B cell (primary cell): Measurements from ENCODE around the gene BTRC. TPM values are rescaled to one million over a fixed set of nuclear protein-coding genes. Genes with fewer than 3 reads are reported as not detected.

ENCODE experiments used
- ATAC-seq: fragments of 200-7000 bp; cut with Tn5 transposase; one replicate; pipeline ENCODE4 v1.10.0; 2021; ENCODE audit warnings: low read depth, mild to moderate bottlenecking, moderate number of reproducible peaks, moderate library complexity
- CTCF ChIA-PET: fragments of 350-600 bp; sonication (Branson Sonifier 250); formaldehyde crosslinking; loops from one replicate; lab custom pipeline; 2021; ENCODE audit warnings: antibody characterized with exemption, inconsistent platforms; lab: Charles Lee
- POLR2A ChIA-PET: fragments of 350-600 bp; sonication (Branson Sonifier 250); formaldehyde crosslinking; loops from one replicate; lab custom pipeline; 2021; ENCODE audit warnings: antibody characterized with exemption; lab: Charles Lee
- DNase-seq: peaks from one replicate; pipeline ENCODE4 v3.0.0; 2013
- H2AFZ ChIP-seq: 2 replicates; pipeline ENCODE4 v1.6.1; 2012; ENCODE audit warnings: mild to moderate bottlenecking, low read depth, low read length; ENCODE audit not compliant: insufficient read depth, poor library complexity, severe bottlenecking
- H3K27ac ChIP-seq, 2 donors: 1 replicate in 1 of 2; 2 replicates in 1 of 2; pipeline ENCODE4 v1.5.1; 2012 to 2013; ENCODE audit warnings: low read length in 2 of 2, mild to moderate bottlenecking in 2 of 2, moderate library complexity in 1 of 2
- H3K27me3 ChIP-seq, 4 experiments: fragments of 200-600 bp in 1 of 4; sonication (generic) in 1 of 4; replicated peaks in 1 of 4; 1 replicate in 2 of 4; 2 replicates in 2 of 4; pipeline versions ENCODE4 v1.6.1 to v1.7.0; 2013 to 2016; ENCODE audit warnings: low read length in 3 of 4, mild to moderate bottlenecking in 2 of 4, mixed read lengths in 1 of 4, moderate library complexity in 1 of 4; ENCODE audit not compliant: insufficient read depth in 4 of 4, control insufficient read depth in 3 of 4; ENCODE audit errors: control extremely low read depth in 1 of 4
- H3K36me3 ChIP-seq, 2 experiments: replicated peaks in 1 of 2; 1 replicate in 1 of 2; 2 replicates in 1 of 2; pipeline versions ENCODE4 v1.6.1 to v1.7.1; 2013; ENCODE audit warnings: low read length in 1 of 2; ENCODE audit not compliant: insufficient read depth in 2 of 2, control insufficient read depth in 1 of 2; ENCODE audit errors: control extremely low read depth in 1 of 2, extremely low read depth in 1 of 2
- H3K4me1 ChIP-seq, 2 donors: fragments of 200-600 bp in 1 of 2; sonication (generic) in 1 of 2; 1 replicate in 1 of 2; 2 replicates in 1 of 2; pipeline versions ENCODE4 v1.5.1 to v1.6.1; 2013 to 2017; ENCODE audit warnings: low read length in 2 of 2; ENCODE audit not compliant: control insufficient read depth in 2 of 2, insufficient read depth in 2 of 2
- H3K4me2 ChIP-seq: replicated peaks from 2 replicates; pipeline ENCODE3; 2012; ENCODE audit warnings: mild to moderate bottlenecking, low read depth, low read length; ENCODE audit not compliant: poor library complexity, severe bottlenecking
- H3K4me3 ChIP-seq, 5 experiments: fragments of 200-600 bp in 1 of 5; sonication (generic) in 1 of 5; 1 replicate in 3 of 5; 2 replicates in 2 of 5; pipeline versions ENCODE4 v1.5.1 to v1.7.0; 2011 to 2016; ENCODE audit warnings: low read length in 4 of 5, mild to moderate bottlenecking in 4 of 5, low read depth in 2 of 5, control low read depth in 1 of 5, moderate library complexity in 1 of 5; ENCODE audit not compliant: insufficient read depth in 1 of 5; ENCODE audit errors: control extremely low read depth in 1 of 5, extremely low read depth in 1 of 5
- H3K79me2 ChIP-seq: fragments of 200-600 bp; sonication (generic); one replicate; pipeline ENCODE4 v1.6.0; 2016; ENCODE audit warnings: low read length; ENCODE audit not compliant: control insufficient read depth, insufficient read depth
- H3K9ac ChIP-seq: fragments of 200-600 bp; sonication (generic); 2 replicates; pipeline ENCODE4 v1.6.1; 2017; ENCODE audit warnings: mild to moderate bottlenecking, low read length, moderate library complexity
- H3K9me3 ChIP-seq, 3 donors: one replicate each; pipeline versions ENCODE4 v1.6.1 to v1.7.1; 2013; ENCODE audit warnings: low read length in 2 of 3; ENCODE audit not compliant: control insufficient read depth in 2 of 3, insufficient read depth in 1 of 3; ENCODE audit errors: control extremely low read depth in 1 of 3
- H4K20me1 ChIP-seq: 2 replicates; pipeline ENCODE4 v1.6.0; 2012; ENCODE audit warnings: mild to moderate bottlenecking, low read length; ENCODE audit not compliant: insufficient read depth, control insufficient read depth, poor library complexity, severe bottlenecking
- H3K27ac Mint-ChIP-seq: one replicate; pipeline ENCODE4 v1.8.0; 2021; ENCODE audit warnings: mixed read lengths
- H3K27me3 Mint-ChIP-seq: one replicate; pipeline ENCODE4 v1.8.0; 2021; ENCODE audit warnings: mixed read lengths
- H3K4me1 Mint-ChIP-seq: one replicate; pipeline ENCODE4 v1.8.0; 2021; ENCODE audit warnings: mixed read lengths
- H3K4me3 Mint-ChIP-seq: one replicate; pipeline ENCODE4 v1.8.0; 2021; ENCODE audit warnings: mixed read lengths
- H3K9me3 Mint-ChIP-seq: one replicate; pipeline ENCODE4 v1.8.0; 2022; ENCODE audit warnings: mixed read lengths; ENCODE audit not compliant: insufficient read depth
- EZH2 ChIP-seq: IDR thresholded peaks from 2 replicates; pipeline ENCODE4 v1.6.1; 2012; ENCODE audit warnings: borderline replicate concordance, low read depth, mild to moderate bottlenecking, moderate library complexity, low read length; ENCODE audit not compliant: insufficient read depth, poor library complexity, severe bottlenecking
- WGBS: methylation state at CpG from one replicate; pipeline ENCODE4 v1.1.5; 2013; ENCODE audit warnings: missing lambda C conversion rate; ENCODE audit not compliant: insufficient coverage; 5-methylcytosine and 5-hydroxymethylcytosine counted together
- intact Hi-C: fragments of 100-400 bp; cut with micrococcal nuclease; formaldehyde crosslinking; loops from one replicate; pipeline ENCODE4 v1.10.0; 2022
- polyA plus RNA-seq: library from polyadenylated mRNA; depleted of rRNA; stranded (reverse); fragments of >200 nt; gene quantifications from 2 replicates; pipeline ENCODE4 v1.2.3, GENCODE V29; 2012
- total RNA-seq, 2 donors: library from RNA; stranded (reverse); fragments of 120-200 nt in 1 of 2; gene quantifications; 1 replicate in 1 of 2; 2 replicates in 1 of 2; pipeline versions ENCODE4 v1.2.3 to v1.2.4, GENCODE V29; 2013 to 2022
- TF ChIP-seq, protein P1 (sequence below): fragments of 200-600 bp; IDR thresholded peaks from one replicate; pipeline ENCODE4 v1.8.0; 2022; ENCODE audit warnings: antibody characterized with exemption, mild to moderate bottlenecking

BTRC gene
- total and polyA plus RNA-seq, 2 donors (not counting 1 experiment from before 2014, with no cell fraction given): 4.3 to 21.9 TPM

DNA sequence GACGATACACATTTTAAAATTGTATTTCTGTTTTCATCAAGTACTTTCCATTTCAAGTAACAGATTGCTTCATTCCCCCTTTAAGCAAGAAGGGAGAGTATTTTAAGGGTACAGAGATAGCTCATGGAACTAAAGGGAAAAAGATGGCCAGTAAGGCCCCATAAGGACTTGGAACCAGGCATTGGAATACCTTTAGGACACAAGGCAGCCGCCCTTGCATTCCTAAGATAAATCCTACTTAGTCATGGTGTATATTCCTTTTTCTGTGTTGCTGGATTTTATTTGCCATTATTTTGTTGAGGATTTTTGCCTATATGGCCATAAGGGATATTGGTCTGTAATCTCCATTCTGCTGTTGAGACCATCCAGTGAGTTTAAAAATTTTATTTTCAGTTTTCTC, 49.2 kb downstream of the BTRC start:
- no peaks in the 10 kb centered on the region for H3K9me3 ChIP-seq
- DNase-seq: no peak
- no peak overlapping the region for H3K9ac ChIP-seq
- ChIA-PET POLR2A (no interaction called here), CTCF (no interaction called here)
- no peak overlapping the region for H3K27ac Mint-ChIP-seq
- H3K27me3 Mint-ChIP-seq: no peaks in the 10 kb centered on the region
- peaks cover 38% of the 10 kb centered on the region for H3K79me2 ChIP-seq
- intact Hi-C loops: no loop called here
- H3K4me3 ChIP-seq: no peak overlapping the region
- H3K4me1 ChIP-seq: no peaks in the 10 kb centered on the region
- H3K27me3 ChIP-seq: no peaks in the 10 kb centered on the region
- H4K20me1 ChIP-seq: peaks cover 39% of the 10 kb centered on the region
- no peak for ATAC-seq
- no peak overlapping the region for H2AFZ ChIP-seq
- H3K27ac ChIP-seq: no peak overlapping the region
- no peaks in the 10 kb centered on the region for H3K9me3 Mint-ChIP-seq
- no peaks in the 10 kb centered on the region for H3K36me3 ChIP-seq
- H3K4me1 Mint-ChIP-seq: peaks cover 13% of the 10 kb centered on the region
- H3K4me3 Mint-ChIP-seq: no peak overlapping the region
- no CpG with 5 or more reads among the region's 2 CpGs for WGBS
- TF ChIP-seq, protein P1, sequence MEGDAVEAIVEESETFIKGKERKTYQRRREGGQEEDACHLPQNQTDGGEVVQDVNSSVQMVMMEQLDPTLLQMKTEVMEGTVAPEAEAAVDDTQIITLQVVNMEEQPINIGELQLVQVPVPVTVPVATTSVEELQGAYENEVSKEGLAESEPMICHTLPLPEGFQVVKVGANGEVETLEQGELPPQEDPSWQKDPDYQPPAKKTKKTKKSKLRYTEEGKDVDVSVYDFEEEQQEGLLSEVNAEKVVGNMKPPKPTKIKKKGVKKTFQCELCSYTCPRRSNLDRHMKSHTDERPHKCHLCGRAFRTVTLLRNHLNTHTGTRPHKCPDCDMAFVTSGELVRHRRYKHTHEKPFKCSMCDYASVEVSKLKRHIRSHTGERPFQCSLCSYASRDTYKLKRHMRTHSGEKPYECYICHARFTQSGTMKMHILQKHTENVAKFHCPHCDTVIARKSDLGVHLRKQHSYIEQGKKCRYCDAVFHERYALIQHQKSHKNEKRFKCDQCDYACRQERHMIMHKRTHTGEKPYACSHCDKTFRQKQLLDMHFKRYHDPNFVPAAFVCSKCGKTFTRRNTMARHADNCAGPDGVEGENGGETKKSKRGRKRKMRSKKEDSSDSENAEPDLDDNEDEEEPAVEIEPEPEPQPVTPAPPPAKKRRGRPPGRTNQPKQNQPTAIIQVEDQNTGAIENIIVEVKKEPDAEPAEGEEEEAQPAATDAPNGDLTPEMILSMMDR: no peak
- no peak for TF ChIP-seq EZH2
- no peak overlapping the region for H3K4me2 ChIP-seq

DNA sequence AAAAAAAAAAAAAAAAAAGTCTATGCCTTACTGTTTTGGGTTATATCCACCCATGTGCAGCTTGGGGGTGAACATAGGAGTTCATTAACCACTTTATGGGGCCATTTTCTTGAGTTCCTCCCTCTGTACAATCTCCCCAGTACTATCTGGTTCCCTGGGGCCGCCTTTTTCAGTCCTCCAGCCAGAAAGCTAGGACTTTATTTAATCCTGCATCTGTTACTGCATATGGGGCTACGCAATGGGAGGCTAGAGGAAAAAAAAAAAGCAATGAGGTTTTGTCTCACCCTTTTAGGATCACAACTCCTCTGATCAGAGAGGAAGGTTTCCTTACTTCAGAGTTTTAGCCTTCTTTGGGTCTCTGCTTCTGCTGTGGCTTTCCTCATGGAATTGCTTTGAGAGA, 51.0 kb downstream of the BTRC start:
- H3K27me3 ChIP-seq: no peaks in the 10 kb centered on the region
- no peak for TF ChIP-seq EZH2
- TF ChIP-seq, protein P1: no peak
- no peaks in the 10 kb centered on the region for H3K4me1 ChIP-seq
- WGBS: no CpG with 5 or more reads among the region's 2 CpGs
- H3K4me1 Mint-ChIP-seq: peaks cover 13% of the 10 kb centered on the region
- no peak for DNase-seq
- peaks cover 0 to 2% (median 0%) of the 10 kb centered on the region in 3 donors for H3K9me3 ChIP-seq
- intact Hi-C loops: no loop called here
- no peak overlapping the region for H3K4me3 ChIP-seq
- no peak overlapping the region for H3K27ac Mint-ChIP-seq
- no peaks in the 10 kb centered on the region for H3K9me3 Mint-ChIP-seq
- no peak overlapping the region for H2AFZ ChIP-seq
- H3K27me3 Mint-ChIP-seq: no peaks in the 10 kb centered on the region
- H3K4me3 Mint-ChIP-seq: no peak overlapping the region
- H3K79me2 ChIP-seq: peaks cover 35% of the 10 kb centered on the region
- H3K36me3 ChIP-seq: peaks cover 4 to 6% of the 10 kb centered on the region in 2 experiments
- H4K20me1 ChIP-seq: peaks cover 28% of the 10 kb centered on the region
- ATAC-seq: no peak
- H3K9ac ChIP-seq: no peak overlapping the region
- ChIA-PET POLR2A (no interaction called here), CTCF (interaction anchor here (0.7 to 1.2 kb wide), 3 partner anchors 15 to 119 kb away, joined by 3 to 4 read pairs (median 3); no protein-coding TSS in a partner anchor)
- H3K27ac ChIP-seq: no peak overlapping the region
- H3K4me2 ChIP-seq: no peak overlapping the region
